Loucy (cell line): Measurements from ENCODE around the gene DDA1.

Experiments used
- H2AFZ ChIP-seq: fragments of 200-600 bp; sonication (generic); 2 replicates; pipeline ENCODE4 v1.6.0; 2016; ENCODE audit warnings: antibody characterized with exemption, mild to moderate bottlenecking, low read length, moderate library complexity
- H3F3A ChIP-seq: fragments of 200-600 bp; 2 replicates; pipeline ENCODE4 v1.6.0; 2016; ENCODE audit warnings: antibody characterized with exemption, low read depth, mild to moderate bottlenecking
- H3K27me3 ChIP-seq: fragments of 200-600 bp; sonication (generic); 2 replicates; pipeline ENCODE4 v1.6.1; 2014; ENCODE audit warnings: low read length, mild to moderate bottlenecking; ENCODE audit not compliant: insufficient read depth, poor library complexity, severe bottlenecking
- H3K36me3 ChIP-seq: fragments of 200-600 bp; sonication (generic); 2 replicates; pipeline ENCODE4 v1.6.1; 2016; ENCODE audit warnings: low read length; ENCODE audit not compliant: insufficient read depth
- H3K4me1 ChIP-seq: fragments of 200-600 bp; sonication (generic); 2 replicates; pipeline ENCODE4 v1.5.1; 2014; ENCODE audit warnings: low read length, mild to moderate bottlenecking; ENCODE audit not compliant: insufficient read depth, poor library complexity, severe bottlenecking
- H3K4me2 ChIP-seq: fragments of 200-600 bp; sonication (generic); 2 replicates; pipeline ENCODE4 v1.6.0; 2014; ENCODE audit warnings: antibody characterized with exemption, low read length, low read depth, mild to moderate bottlenecking; ENCODE audit not compliant: poor library complexity, severe bottlenecking
- H3K4me3 ChIP-seq: fragments of 200-600 bp; sonication (generic); 2 replicates; pipeline ENCODE4 v1.5.1; 2014; ENCODE audit warnings: low read length, mild to moderate bottlenecking, mixed read lengths; ENCODE audit not compliant: poor library complexity, severe bottlenecking
- H3K79me2 ChIP-seq: fragments of 200-600 bp; sonication (generic); 2 replicates; pipeline ENCODE4 v1.6.1; 2014; ENCODE audit warnings: low read length; ENCODE audit not compliant: insufficient read depth
- H3K9ac ChIP-seq: fragments of 200-600 bp; sonication (generic); 2 replicates; pipeline ENCODE4 v1.6.0; 2014; ENCODE audit warnings: mild to moderate bottlenecking, low read depth, low read length, moderate library complexity; ENCODE audit not compliant: poor library complexity, severe bottlenecking
- H3K9me2 ChIP-seq: fragments of 200-600 bp; sonication (generic); replicated peaks from 2 replicates; pipeline ENCODE4 v1.6.1; 2016; ENCODE audit warnings: low read depth, low read length, mixed read lengths
- H3K9me3 ChIP-seq: fragments of 200-600 bp; sonication (generic); 2 replicates; pipeline ENCODE4 v1.6.1; 2014; ENCODE audit warnings: mild to moderate bottlenecking, antibody characterized with exemption, low read length, low read depth; ENCODE audit not compliant: insufficient read depth
- H4K20me1 ChIP-seq: fragments of 200-600 bp; sonication (generic); 2 replicates; pipeline ENCODE4 v1.6.0; 2014; ENCODE audit warnings: antibody characterized with exemption, low read length, mild to moderate bottlenecking; ENCODE audit not compliant: insufficient read depth, poor library complexity, severe bottlenecking
- EZH2phosphoT487 ChIP-seq: fragments of 200-600 bp; IDR thresholded peaks from 2 replicates; pipeline ENCODE4 v1.6.1; 2018; ENCODE audit warnings: antibody characterized with exemption, mild to moderate bottlenecking, moderate library complexity, borderline replicate concordance
- TF ChIP-seq, protein P1 (sequence below): fragments of 200-600 bp; sonication (generic); conservative IDR thresholded peaks from 2 replicates; pipeline ENCODE4 v1.5.1; 2014; ENCODE audit warnings: mild to moderate bottlenecking, antibody characterized with exemption, low read length

The DDA1 gene

DNA sequence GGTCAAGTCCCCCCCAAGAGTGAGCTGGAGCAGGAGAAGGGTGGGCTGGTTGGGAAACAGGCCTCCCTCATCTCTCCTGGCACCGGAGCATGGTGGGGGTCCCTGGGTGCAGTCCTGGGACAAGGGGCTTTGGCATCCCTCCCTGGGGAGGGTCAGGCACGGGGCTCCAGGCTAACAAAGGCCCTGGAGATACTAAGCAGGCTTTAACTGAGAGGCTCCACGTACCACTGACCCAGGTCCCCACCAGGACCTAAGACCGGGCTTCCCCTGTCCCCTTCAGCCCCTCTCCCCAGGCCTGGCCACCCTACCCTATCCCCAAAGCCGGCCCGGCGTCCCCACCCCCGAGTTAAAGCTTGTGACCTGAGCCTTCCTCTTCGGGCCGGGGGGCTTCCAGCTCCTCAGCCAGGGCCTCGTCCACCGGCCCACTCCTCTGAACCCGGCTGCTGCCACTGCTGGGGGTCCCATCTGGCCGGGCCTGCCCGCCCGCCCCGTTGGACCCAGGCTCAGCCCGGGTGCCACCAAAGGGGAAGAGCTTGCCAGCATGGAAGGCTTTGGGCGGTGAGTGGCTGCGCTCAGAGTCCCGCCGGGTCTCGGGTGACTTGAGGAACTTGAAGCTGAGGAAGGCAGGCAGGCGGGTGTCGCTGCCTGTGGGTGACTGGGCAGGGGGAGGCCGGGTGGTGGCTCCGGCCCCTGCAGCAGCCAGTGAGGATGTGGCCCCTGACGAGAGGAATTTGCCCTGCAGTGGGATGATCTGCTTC is 15.2 kb downstream of the DDA1 start:
- Histone ChIP-seq H3K9me2 (no peaks in the 10 kb centered on the region), H2AFZ (no peak overlapping the region), H3K9ac (no peak overlapping the region), H3K27me3 (no peaks in the 10 kb centered on the region), H3F3A (no peaks in the 10 kb centered on the region), H3K9me3 (no peaks in the 10 kb centered on the region), H3K79me2 (no peaks in the 10 kb centered on the region), H4K20me1 (no peaks in the 10 kb centered on the region), H3K4me2 (no peak overlapping the region), H3K36me3 (peaks cover 23% of the 10 kb centered on the region; the same call in 1 of the 2 replicates), H3K4me1 (no peaks in the 10 kb centered on the region), H3K4me3 (no peak overlapping the region)
- TF ChIP-seq, protein P1, sequence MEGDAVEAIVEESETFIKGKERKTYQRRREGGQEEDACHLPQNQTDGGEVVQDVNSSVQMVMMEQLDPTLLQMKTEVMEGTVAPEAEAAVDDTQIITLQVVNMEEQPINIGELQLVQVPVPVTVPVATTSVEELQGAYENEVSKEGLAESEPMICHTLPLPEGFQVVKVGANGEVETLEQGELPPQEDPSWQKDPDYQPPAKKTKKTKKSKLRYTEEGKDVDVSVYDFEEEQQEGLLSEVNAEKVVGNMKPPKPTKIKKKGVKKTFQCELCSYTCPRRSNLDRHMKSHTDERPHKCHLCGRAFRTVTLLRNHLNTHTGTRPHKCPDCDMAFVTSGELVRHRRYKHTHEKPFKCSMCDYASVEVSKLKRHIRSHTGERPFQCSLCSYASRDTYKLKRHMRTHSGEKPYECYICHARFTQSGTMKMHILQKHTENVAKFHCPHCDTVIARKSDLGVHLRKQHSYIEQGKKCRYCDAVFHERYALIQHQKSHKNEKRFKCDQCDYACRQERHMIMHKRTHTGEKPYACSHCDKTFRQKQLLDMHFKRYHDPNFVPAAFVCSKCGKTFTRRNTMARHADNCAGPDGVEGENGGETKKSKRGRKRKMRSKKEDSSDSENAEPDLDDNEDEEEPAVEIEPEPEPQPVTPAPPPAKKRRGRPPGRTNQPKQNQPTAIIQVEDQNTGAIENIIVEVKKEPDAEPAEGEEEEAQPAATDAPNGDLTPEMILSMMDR, result no peak
- no peak for TF ChIP-seq EZH2phosphoT487

DNA sequence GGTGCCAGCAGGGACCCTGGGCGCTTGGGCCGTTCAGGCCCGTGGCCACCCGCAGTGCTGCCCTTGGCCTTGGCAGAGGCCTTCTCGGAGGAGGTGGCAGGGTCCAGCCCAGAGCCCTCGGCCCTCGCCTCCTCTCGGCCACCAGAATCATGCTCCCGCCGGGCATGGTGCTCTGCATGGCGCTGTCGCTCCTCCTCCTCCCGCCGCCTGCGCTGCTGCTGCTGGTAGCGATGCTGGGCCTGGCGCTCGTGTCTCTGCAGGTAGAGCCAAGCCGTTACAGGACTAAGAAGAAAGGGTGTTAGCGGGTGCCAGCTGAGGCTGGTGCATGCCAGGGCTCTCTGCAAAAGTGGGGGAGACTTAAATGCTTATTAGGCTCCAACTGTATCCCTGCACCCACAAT is 15.8 kb downstream of the DDA1 start:
- Histone ChIP-seq H3F3A (no peaks in the 10 kb centered on the region), H3K27me3 (no peaks in the 10 kb centered on the region), H3K4me2 (no peak overlapping the region), H2AFZ (no peak overlapping the region), H3K9me2 (no peaks in the 10 kb centered on the region), H3K9ac (no peak overlapping the region), H4K20me1 (no peaks in the 10 kb centered on the region), H3K4me1 (no peaks in the 10 kb centered on the region), H3K9me3 (no peaks in the 10 kb centered on the region), H3K36me3 (peaks cover 17% of the 10 kb centered on the region; the same call in 1 of the 2 replicates), H3K4me3 (no peak overlapping the region), H3K79me2 (no peaks in the 10 kb centered on the region)
- TF ChIP-seq, protein P1, result no peak
- TF ChIP-seq EZH2phosphoT487, result no peak

GRCh38 chr19:17325881-17326594 is 16.7 kb downstream of the DDA1 start:
- H3K4me1 ChIP-seq, result no peaks in the 10 kb centered on the region
- peaks cover 10% of the 10 kb centered on the region; the same call in 1 of the 2 replicates for H3K36me3 ChIP-seq
- no peaks in the 10 kb centered on the region for H3K9me3 ChIP-seq
- no peak for TF ChIP-seq EZH2phosphoT487
- TF ChIP-seq, protein P1, result no peak
- H3F3A ChIP-seq, result no peaks in the 10 kb centered on the region
- H3K79me2 ChIP-seq, result no peaks in the 10 kb centered on the region
- no peak overlapping the region for H3K4me2 ChIP-seq
- H2AFZ ChIP-seq, result no peak overlapping the region
- H3K9me2 ChIP-seq, result no peaks in the 10 kb centered on the region
- no peak overlapping the region for H3K9ac ChIP-seq
- no peaks in the 10 kb centered on the region for H3K27me3 ChIP-seq
- H4K20me1 ChIP-seq, result no peaks in the 10 kb centered on the region
- no peak overlapping the region for H3K4me3 ChIP-seq
